Hepatocyte (in vitro differentiated cells): ENCODE measurements around the gene KAT2A. TPM values are rescaled to one million over a fixed set of nuclear protein-coding genes. Genes with fewer than 3 reads are reported as not detected.
"Not testable (repeated sequence)": the region's sequence is repeated elsewhere in the genome, so short reads cannot be mapped to it uniquely, and the experiment has no call there.

Experiments
- DNase-seq: peaks from one replicate; pipeline ENCODE4 v3.0.0-alpha.2; 2016; ENCODE audit warnings: low spot score
- H2AFZ ChIP-seq: fragments of 200-600 bp; sonication (generic); 2 replicates; pipeline ENCODE4 v1.6.0; 2016; ENCODE audit warnings: antibody characterized with exemption, mild to moderate bottlenecking
- H3K27ac ChIP-seq: fragments of 200-600 bp; sonication (generic); 2 replicates; pipeline ENCODE4 v1.5.1; 2016; ENCODE audit warnings: mild to moderate bottlenecking
- H3K27me3 ChIP-seq: fragments of 200-600 bp; sonication (generic); 2 replicates; pipeline ENCODE4 v1.6.1; 2016
- H3K36me3 ChIP-seq: fragments of 200-600 bp; sonication (generic); replicated peaks from 2 replicates; pipeline ENCODE4 v1.5.1; 2016; ENCODE audit warnings: low read depth; ENCODE audit not compliant: insufficient read depth
- H3K4me1 ChIP-seq: fragments of 200-600 bp; sonication (generic); 2 replicates; pipeline ENCODE4 v1.5.1; 2016; ENCODE audit warnings: mild to moderate bottlenecking, moderate library complexity; ENCODE audit not compliant: insufficient read depth
- H3K4me2 ChIP-seq: fragments of 200-600 bp; sonication (generic); 2 replicates; pipeline ENCODE4 v1.6.0; 2016
- H3K4me3 ChIP-seq: fragments of 200-600 bp; sonication (generic); 2 replicates; pipeline ENCODE4 v1.5.1; 2016; ENCODE audit warnings: mild to moderate bottlenecking
- H3K79me2 ChIP-seq: fragments of 200-600 bp; sonication (generic); 2 replicates; pipeline ENCODE4 v1.6.0; 2017; ENCODE audit warnings: mild to moderate bottlenecking
- H3K9me2 ChIP-seq: fragments of 200-600 bp; sonication (generic); replicated peaks from 2 replicates; pipeline ENCODE4 v1.6.0; 2017; ENCODE audit warnings: mild to moderate bottlenecking; ENCODE audit not compliant: insufficient read depth
- H3K9me3 ChIP-seq: fragments of 200-600 bp; sonication (generic); 2 replicates; pipeline ENCODE4 v1.5.1; 2016; ENCODE audit warnings: low read depth, mild to moderate bottlenecking
- H4K20me1 ChIP-seq: fragments of 200-600 bp; sonication (generic); 2 replicates; pipeline ENCODE4 v1.6.0; 2016; ENCODE audit warnings: mild to moderate bottlenecking; ENCODE audit not compliant: insufficient read depth, poor library complexity, severe bottlenecking
- CTCF ChIP-seq: fragments of 200-600 bp; sonication (generic); IDR thresholded peaks from 2 replicates; pipeline ENCODE4 v1.5.1; 2016; ENCODE audit warnings: antibody characterized with exemption, mild to moderate bottlenecking; ENCODE audit not compliant: poor library complexity
- EZH2 ChIP-seq: fragments of 200-600 bp; sonication (generic); IDR thresholded peaks from 2 replicates; pipeline ENCODE4 v1.6.1; 2016; ENCODE audit warnings: antibody characterized with exemption, mild to moderate bottlenecking, borderline replicate concordance
- EZH2phosphoT487 ChIP-seq: fragments of 200-600 bp; sonication (generic); IDR thresholded peaks from one replicate; pipeline ENCODE4 v1.6.1; 2018; ENCODE audit warnings: antibody characterized with exemption, mild to moderate bottlenecking, low read depth, moderate library complexity; ENCODE audit not compliant: unreplicated experiment, severe bottlenecking
- WGBS: methylation state at CpG from one replicate; pipeline ENCODE4 v1.1.6; 2016; ENCODE audit warnings: low lambda C conversion rate; ENCODE audit errors: missing lambda C conversion rate; 5-methylcytosine and 5-hydroxymethylcytosine counted together
- polyA plus RNA-seq: library from polyadenylated mRNA; unstranded; fragments of >200 nt; fragmentation: Nextera tagmentation; extraction: Ambion mirVana; gene quantifications from 2 replicates; pipeline ENCODE4 v1.2.1, GENCODE V29; 2016
- total RNA-seq: library from RNA; depleted of rRNA; stranded (reverse); fragments of >200 nt; gene quantifications from 2 replicates; pipeline ENCODE4 v1.2.3, GENCODE V29; 2014

Gene KAT2A
- total and polyA plus RNA-seq, 2 experiments from 2014 or later: 21.7 to 46.7 TPM

GRCh38 chr17:42142371-42142896, 21.3 kb upstream of the KAT2A start:
- TF ChIP-seq EZH2phosphoT487: no peak
- TF ChIP-seq CTCF: no peak
- no peak for TF ChIP-seq EZH2
- peaks cover 98% of the 10 kb centered on the region for H3K79me2 ChIP-seq
- H3K4me2 ChIP-seq: no peak overlapping the region
- WGBS: 75% methylated on average over 7 of the region's 7 CpGs
- H3K4me3 ChIP-seq: no peak overlapping the region
- peaks cover 7% of the 10 kb centered on the region for H3K4me1 ChIP-seq
- no peak overlapping the region for H2AFZ ChIP-seq
- H3K27ac ChIP-seq: peak overlapping the region; percentile 61
- H3K9me2 ChIP-seq: no peaks in the 10 kb centered on the region
- no peak for DNase-seq
- no peaks in the 10 kb centered on the region for H3K9me3 ChIP-seq
- H4K20me1 ChIP-seq: peaks cover 82% of the 10 kb centered on the region
- no peaks in the 10 kb centered on the region for H3K36me3 ChIP-seq
- no peaks in the 10 kb centered on the region for H3K27me3 ChIP-seq

GRCh38 chr17:42141382-42141781, 20.2 kb upstream of the KAT2A start:
- 93% methylated on average over 8 of the region's 8 CpGs for WGBS
- no peaks in the 10 kb centered on the region for H3K9me3 ChIP-seq
- DNase-seq: no peak
- no peak for TF ChIP-seq EZH2
- no peak for TF ChIP-seq CTCF
- TF ChIP-seq EZH2phosphoT487: no peak
- H3K36me3 ChIP-seq: no peaks in the 10 kb centered on the region
- H2AFZ ChIP-seq: no peak overlapping the region
- H3K27ac ChIP-seq: no peak overlapping the region
- H3K4me2 ChIP-seq: no peak overlapping the region
- H3K9me2 ChIP-seq: no peaks in the 10 kb centered on the region
- H3K27me3 ChIP-seq: no peaks in the 10 kb centered on the region
- peaks cover 11% of the 10 kb centered on the region for H3K4me1 ChIP-seq
- H3K4me3 ChIP-seq: no peak overlapping the region
- H4K20me1 ChIP-seq: peaks cover 78% of the 10 kb centered on the region
- peaks cover 98% of the 10 kb centered on the region for H3K79me2 ChIP-seq

- Histone ChIP-seq H3K4me1 (peaks cover 14% of the 10 kb centered on the region), H3K79me2 (peaks cover 95% of the 10 kb centered on the region)
- H3K9me3 ChIP-seq: not testable (repeated sequence)
These were observed 19.5 kb upstream of the KAT2A start for GRCh38 chr17:42140690-42141089.

GRCh38 chr17:42138749-42139492, 17.8 kb upstream of the KAT2A start:
- H3K27me3 ChIP-seq: no peaks in the 10 kb centered on the region
- H2AFZ ChIP-seq: no peak overlapping the region
- H3K27ac ChIP-seq: no peak overlapping the region
- H3K36me3 ChIP-seq: no peaks in the 10 kb centered on the region
- DNase-seq: no peak
- 90% methylated on average over 7 of the region's 7 CpGs for WGBS
- H3K4me3 ChIP-seq: no peak overlapping the region
- H3K4me2 ChIP-seq: no peak overlapping the region
- H3K9me3 ChIP-seq: no peaks in the 10 kb centered on the region
- peaks cover 66% of the 10 kb centered on the region for H4K20me1 ChIP-seq
- peaks cover 94% of the 10 kb centered on the region for H3K79me2 ChIP-seq
- no peak for TF ChIP-seq CTCF
- TF ChIP-seq EZH2: no peak
- no peak for TF ChIP-seq EZH2phosphoT487
- peaks cover 27% of the 10 kb centered on the region for H3K4me1 ChIP-seq
- H3K9me2 ChIP-seq: no peaks in the 10 kb centered on the region

More at GRCh38 chr17:42140690-42141089, 19.5 kb upstream of the KAT2A start:
- H3K27me3 ChIP-seq, H3K4me2 ChIP-seq, H3K4me3 ChIP-seq, H2AFZ ChIP-seq, H3K9me2 ChIP-seq, H3K27ac ChIP-seq, H3K36me3 ChIP-seq, DNase-seq: not testable (repeated sequence)
- 96% methylated on average over 7 of the region's 7 CpGs for WGBS
- H4K20me1 ChIP-seq: peaks cover 79% of the 10 kb centered on the region
